GM18520 (cell line): ENCODE results near the gene KLK5.
"Not testable (repeated sequence)": the region's sequence is repeated elsewhere in the genome, so short reads cannot be mapped to it uniquely, and the experiment has no call there.

ENCODE experiments used
- ATAC-seq: cut with Tn5 transposase; IDR thresholded peaks from one replicate; pipeline ENCODE4 v1.9.1; 2021; ENCODE audit not compliant: unreplicated experiment

The KLK5 gene

DNA sequence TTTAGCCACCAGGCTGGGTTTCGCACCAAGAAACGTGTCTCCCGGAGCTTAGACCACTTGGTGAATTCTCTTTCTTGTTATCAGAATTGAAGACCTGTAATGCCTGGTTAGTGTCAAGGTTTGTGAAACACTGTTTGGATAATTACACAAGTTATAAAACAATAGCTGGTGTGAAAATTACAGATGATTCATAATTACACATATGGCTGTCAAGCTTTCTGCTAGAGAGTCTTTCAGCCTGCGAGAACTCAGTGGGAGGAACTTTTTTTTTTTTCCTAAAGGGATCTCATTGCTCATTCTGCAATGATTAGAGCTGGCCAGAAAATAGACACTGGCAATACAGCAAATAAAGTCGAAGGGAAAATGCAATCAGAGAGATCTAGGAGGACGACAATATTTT lies 28.3 kb downstream of the KLK5 start:
- ATAC-seq = no peak

DNA sequence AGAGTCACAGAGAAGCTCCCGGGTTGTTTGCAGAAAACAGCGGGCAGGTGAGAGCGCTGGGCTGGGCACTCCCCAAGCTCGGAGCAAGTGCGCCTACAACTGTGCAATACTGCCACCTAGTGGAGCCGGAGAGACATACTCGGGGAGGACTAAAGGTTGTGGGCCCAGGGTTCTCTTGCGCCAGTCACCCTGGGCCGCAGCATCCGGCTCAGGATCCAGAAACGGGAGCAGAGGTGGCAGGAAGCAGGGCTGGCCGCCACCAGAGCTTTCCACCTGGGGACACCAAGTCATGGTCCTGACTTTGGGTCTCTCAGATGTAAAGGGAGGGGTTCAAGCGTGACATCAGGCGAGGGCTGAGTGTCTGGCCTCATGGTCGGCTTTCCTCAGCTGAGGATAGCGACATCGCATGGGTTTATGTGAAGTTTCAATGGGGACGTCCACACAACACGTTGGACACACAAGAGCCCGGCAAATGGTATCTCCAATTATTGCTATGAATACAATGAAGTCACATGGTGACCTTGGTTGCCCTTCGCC lies 30.5 kb downstream of the KLK5 start:
- ATAC-seq = peak; percentile 58

GRCh38 chr19:50921426-50922316 lies 31.2 kb downstream of the KLK5 start:
- no peak for ATAC-seq

GRCh38 chr19:50916069-50916468 lies 36.8 kb downstream of the KLK5 start:
- no peak for ATAC-seq

GRCh38 chr19:50912727-50913716 lies 39.8 kb downstream of the KLK5 start:
- no peak for ATAC-seq

DNA sequence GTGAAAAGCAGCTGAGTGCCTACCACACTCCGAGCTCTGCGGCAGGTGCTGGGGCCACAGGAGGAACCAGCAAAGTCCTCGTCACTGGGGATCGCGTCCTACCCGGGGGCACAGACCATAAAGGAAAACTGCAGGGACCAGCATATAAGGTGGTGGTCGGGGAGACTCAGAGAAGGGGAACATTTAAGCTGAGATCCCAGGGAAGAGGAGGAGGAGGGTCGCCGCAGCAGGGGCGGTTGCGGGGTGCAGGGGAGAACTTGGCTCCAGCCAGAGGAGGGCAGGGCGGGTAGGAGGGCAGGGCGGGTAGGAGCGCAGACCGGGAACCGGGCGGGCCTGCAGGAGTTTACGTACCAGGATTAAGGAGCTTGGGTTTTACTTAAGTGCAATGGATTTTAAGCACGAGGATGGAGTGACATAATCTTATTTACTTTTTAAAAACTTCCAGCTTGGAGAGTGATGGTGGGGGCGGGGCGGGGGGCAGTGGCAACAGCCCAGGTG lies 40.7 kb downstream of the KLK5 start:
- no peak for ATAC-seq

DNA sequence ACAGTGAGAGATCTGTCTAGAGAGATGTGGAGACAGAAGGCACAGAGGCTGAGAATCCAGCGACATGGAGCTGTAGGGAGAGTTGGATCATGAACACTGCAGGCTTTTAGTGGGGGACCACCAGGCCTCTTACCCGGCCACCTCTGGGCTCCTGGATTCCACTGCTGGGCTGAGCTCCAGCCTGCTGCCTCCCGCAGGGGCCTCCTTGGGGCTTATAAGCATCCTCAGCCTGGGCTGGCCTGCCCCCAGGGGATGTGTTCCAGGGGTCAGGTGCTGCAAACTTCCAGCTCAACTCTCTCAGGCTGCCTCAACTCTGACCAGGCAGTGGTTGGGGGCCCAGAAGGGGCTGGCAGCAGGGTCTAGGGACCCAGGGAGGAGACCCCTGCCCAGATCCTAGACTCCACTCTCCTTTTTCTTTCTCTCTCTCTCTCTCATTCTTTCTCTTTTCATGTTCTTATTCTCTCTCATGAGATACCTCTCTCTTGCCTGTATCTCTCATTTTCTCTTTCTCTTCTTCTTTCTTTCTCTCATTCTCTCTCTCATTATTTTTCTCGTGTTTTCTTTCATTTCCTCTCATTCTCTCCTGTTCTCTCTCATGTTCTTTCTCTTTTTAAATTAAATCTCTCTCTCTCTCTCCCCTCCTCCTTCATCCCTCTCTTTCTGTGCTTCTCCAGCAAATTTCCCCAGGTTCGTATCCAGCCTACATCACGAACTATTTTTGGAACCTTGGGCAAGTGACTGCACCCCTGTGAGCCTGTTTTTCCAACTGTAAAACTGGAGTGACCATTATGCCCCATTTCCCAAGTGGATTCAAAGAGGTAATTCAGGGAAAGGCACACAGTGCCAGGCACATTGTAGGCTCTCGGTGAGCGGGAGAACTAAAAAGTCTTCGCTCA lies 41.4 kb downstream of the KLK5 start, which contains the start of gene KLK4:
TSS of gene KLK4 (minus strand) at position 190 of the 896 bp plus-strand sequence. CDS start 657 bp downstream, outside the sequence.
- no peak for ATAC-seq

- no peak for ATAC-seq
Measured at GRCh38 chr19:50910722-50911121, 42.1 kb downstream of the KLK5 start.

- ATAC-seq = no peak
Measured at GRCh38 chr19:50909240-50910070, 43.4 kb downstream of the KLK5 start.

DNA sequence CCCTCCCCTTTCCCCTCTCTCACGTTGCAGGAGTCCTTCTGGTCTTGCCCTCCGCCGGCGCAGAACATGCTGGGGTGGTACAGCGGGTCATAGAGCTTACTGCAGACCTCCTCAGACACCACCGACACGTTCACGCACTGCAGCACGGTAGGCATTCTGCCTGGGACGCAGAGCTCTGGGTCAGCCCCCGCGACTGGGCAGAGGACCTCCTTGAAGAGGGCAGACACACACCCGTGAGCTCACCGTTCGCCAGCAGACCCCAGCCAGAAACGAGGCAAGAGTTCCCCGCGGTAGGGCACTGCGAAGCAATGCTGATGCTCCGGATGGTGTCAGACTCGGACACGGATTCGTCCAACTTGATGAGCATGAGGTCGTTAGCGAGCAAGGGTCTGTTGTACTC lies 44.5 kb downstream of the KLK5 start:
- no peak for ATAC-seq

- ATAC-seq = no peak
Measured at GRCh38 chr19:50906217-50906616, 46.6 kb downstream of the KLK5 start.

DNA sequence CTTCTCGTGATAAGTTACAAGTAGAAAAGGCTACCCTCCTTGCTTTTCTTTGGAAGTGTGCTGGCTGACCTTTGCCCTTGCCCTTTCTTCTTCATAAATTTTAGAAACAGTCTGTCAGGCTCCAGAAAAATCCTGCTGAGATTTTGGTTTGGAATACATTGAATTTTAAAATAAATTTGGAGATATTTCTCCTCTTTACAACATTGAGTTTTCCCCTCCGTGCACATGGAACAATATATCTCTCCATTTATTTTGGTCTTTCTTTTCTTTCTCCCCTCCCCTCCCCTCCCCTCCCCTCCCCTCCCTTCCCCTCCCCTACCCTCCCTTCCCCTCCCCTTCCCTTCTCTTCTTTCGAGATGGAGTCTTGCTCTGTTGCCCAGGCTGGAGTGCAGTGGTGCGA lies 50.2 kb downstream of the KLK5 start:
- no peak for ATAC-seq

GRCh38 chr19:50899569-50899968 lies 53.3 kb downstream of the KLK5 start:
- ATAC-seq = no peak

DNA sequence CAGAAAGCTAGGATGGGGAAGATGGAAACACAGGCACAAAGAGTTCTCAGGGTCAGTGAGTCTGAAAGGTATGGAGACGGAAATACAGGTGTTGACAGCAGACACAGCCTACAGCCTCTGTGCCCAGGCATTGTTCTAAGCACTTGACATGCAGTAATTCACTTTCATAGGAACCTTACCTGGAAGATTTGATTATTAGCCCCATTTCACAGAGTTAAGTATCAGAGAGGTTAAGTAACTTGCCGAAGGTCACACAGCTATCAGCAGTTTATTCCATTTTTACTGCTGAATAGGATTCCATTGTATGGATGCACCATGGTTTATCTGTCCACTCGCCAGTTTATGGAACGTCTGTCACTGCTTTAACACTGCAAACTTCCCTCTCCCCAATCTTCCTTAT lies 54.8 kb downstream of the KLK5 start:
- no peak for ATAC-seq

DNA sequence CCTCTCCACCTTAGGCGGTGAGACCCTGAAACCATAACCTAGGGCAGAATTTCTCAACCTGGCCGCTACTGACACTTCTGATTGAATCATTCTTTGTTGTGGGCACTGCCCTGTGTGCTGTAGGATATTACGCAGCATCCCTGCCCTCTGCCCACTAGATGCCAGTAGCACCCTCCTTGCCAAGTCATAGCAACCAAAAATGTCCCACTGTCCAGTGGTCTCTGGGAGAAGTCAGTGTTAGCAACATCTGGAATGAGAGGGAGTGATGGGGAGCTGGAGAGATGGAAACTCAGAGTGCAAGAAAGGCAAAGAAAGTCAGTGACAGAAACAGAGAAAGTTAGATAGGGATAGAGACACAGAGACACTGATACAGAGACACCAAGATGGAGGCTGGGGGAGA lies 55.2 kb downstream of the KLK5 start:
- no peak for ATAC-seq

GRCh38 chr19:50897191-50897607 lies 55.6 kb downstream of the KLK5 start:
- peak; percentile 13 for ATAC-seq

DNA sequence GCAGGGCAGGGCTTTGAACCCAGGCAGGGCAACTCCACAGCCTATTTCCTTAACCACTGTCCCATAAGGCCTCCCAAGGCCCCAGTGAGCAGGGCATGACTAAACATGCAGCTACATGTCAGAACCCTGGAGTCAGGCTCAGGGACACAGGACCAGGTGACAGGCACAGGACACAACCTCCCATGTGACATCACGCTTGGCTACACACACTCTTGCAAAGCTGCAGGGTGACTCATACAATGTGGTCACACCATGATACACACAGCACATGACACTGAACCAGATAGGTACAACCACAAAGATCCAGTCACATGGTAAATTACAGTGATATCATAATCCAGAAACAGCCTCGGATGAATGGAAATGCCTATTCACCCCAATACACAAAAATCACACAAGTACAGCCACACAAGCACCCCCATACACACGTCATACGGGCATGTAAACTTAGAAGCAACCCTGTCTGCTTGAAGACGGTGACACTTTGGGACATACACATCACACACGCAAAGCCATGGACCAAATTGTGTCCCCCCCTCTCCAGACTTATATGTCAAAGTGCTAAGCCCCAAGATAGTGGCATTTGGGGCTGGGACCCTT lies 56.1 kb downstream of the KLK5 start:
- ATAC-seq = peak; percentile 90

DNA sequence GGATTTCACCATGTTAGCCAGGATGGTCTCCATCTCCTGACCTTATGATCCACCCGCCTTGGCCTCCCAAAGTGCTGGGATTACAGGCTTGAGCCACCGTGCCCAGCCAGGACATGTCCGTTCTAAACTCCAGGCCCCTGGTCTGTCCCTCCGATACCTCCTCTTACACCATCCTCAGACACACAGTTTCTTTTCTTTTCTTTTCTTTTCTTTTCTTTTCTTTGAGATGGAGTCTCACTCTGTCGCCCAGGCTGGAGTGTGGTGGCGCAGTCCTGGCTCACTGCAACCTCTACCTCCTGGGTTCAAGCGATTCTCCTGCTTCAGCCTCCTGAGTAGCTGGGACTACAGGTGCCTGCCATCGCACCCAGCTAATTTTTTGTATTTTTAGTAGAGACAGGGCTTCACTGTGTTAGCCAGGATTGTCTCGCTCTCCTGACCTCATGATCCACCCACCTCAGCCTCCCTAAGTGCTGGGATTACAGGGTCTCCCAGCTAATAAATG lies 56.7 kb downstream of the KLK5 start:
- ATAC-seq = not testable (repeated sequence)
